Measurements from ENCODE around the gene GRIK1.

GRIK1 gene

GRCh38 chr21:29775462-29775861 lies 164.3 kb downstream of the GRIK1 start:
- Histone ChIP-seq H3K4me1 (ENCODE audit: insufficient read depth, low read length, poor library complexity, severe bottlenecking) (no peaks in the 10 kb centered on the region), H3K79me2 (ENCODE audit: insufficient read depth, low read length) (no peaks in the 10 kb centered on the region), H3K27me3 (ENCODE audit: insufficient read depth, low read length, poor library complexity, severe bottlenecking) (no peaks in the 10 kb centered on the region), H3K9me3 (ENCODE audit: insufficient read depth, low read depth, low read length) (0 out of 2 replicates have a peak, but pooled peaks cover 3% of the 10 kb centered on the region), H2AFZ (ENCODE audit: low read length) (no peak overlapping the region), H3K4me2 (ENCODE audit: low read depth, low read length, poor library complexity, severe bottlenecking) (no peak overlapping the region), H3F3A (ENCODE audit: low read depth) (no peaks in the 10 kb centered on the region), H4K20me1 (ENCODE audit: insufficient read depth, low read length, poor library complexity, severe bottlenecking) (no peaks in the 10 kb centered on the region), H3K9ac (ENCODE audit: low read depth, low read length, poor library complexity, severe bottlenecking) (no peak overlapping the region), H3K9me2 (replicated peaks; ENCODE audit: low read depth, low read length) (no peaks in the 10 kb centered on the region), H3K4me3 (ENCODE audit: low read length, poor library complexity, severe bottlenecking) (no peak overlapping the region), H3K36me3 (ENCODE audit: insufficient read depth, low read length) (no peaks in the 10 kb centered on the region)
- no peak for TF ChIP-seq EZH2phosphoT487 (IDR thresholded peaks at IDR 0.05; ENCODE audit: borderline replicate concordance)
- no peak for TF ChIP-seq CTCF (conservative IDR thresholded peaks at IDR 0.05; ENCODE audit: low read length)

DNA sequence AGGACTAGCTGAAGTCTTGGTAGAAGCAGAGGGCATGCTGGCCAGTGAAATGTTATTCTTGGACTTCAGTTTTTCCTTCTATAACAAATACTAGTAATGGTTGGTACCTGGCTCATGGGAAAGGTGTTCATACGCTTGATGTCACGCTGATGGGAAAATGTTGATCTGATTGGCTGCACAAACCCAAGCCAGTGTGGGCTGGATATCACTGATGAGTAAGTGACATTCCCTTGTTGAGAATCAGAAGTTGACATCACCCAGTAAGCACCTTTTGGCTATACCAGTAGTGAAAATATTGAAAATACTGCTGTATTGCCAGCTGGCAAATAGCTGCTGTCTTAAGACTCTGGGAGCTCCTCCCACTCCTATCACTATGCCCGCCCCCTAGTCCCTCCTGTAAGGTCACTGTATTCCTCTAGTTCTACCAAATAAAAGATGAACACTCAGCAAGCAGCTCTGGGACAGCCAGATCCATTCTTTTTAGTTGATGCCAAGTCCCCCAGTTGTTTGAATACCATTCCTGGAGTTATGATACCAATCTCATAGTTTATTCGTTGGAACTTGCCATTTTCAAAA lies 168.2 kb downstream of the GRIK1 start:
- Histone ChIP-seq H3F3A (ENCODE audit: low read depth) (no peaks in the 10 kb centered on the region), H3K4me2 (ENCODE audit: low read depth, low read length, poor library complexity, severe bottlenecking) (no peak overlapping the region), H2AFZ (ENCODE audit: low read length) (no peak overlapping the region), H3K9me3 (ENCODE audit: insufficient read depth, low read depth, low read length) (0 out of 2 replicates have a peak, but pooled peaks cover 3% of the 10 kb centered on the region), H3K27me3 (ENCODE audit: insufficient read depth, low read length, poor library complexity, severe bottlenecking) (no peaks in the 10 kb centered on the region), H3K36me3 (ENCODE audit: insufficient read depth, low read length) (no peaks in the 10 kb centered on the region), H3K4me3 (ENCODE audit: low read length, poor library complexity, severe bottlenecking) (no peak overlapping the region), H3K4me1 (ENCODE audit: insufficient read depth, low read length, poor library complexity, severe bottlenecking) (no peaks in the 10 kb centered on the region), H3K9me2 (replicated peaks; ENCODE audit: low read depth, low read length) (no peaks in the 10 kb centered on the region), H3K9ac (ENCODE audit: low read depth, low read length, poor library complexity, severe bottlenecking) (no peak overlapping the region), H3K79me2 (ENCODE audit: insufficient read depth, low read length) (no peaks in the 10 kb centered on the region), H4K20me1 (ENCODE audit: insufficient read depth, low read length, poor library complexity, severe bottlenecking) (no peaks in the 10 kb centered on the region)
- TF ChIP-seq EZH2phosphoT487 (IDR thresholded peaks at IDR 0.05; ENCODE audit: borderline replicate concordance) (no peak), CTCF (conservative IDR thresholded peaks at IDR 0.05; ENCODE audit: low read length) (no peak)

GRCh38 chr21:29763674-29764073 lies 176.1 kb downstream of the GRIK1 start:
- no peaks in the 10 kb centered on the region for H4K20me1 ChIP-seq (ENCODE audit: insufficient read depth, low read length, poor library complexity, severe bottlenecking)
- no peaks in the 10 kb centered on the region for H3F3A ChIP-seq (ENCODE audit: low read depth)
- H3K27me3 ChIP-seq (ENCODE audit: insufficient read depth, low read length, poor library complexity, severe bottlenecking): no peaks in the 10 kb centered on the region
- no peak overlapping the region for H3K4me2 ChIP-seq (ENCODE audit: low read depth, low read length, poor library complexity, severe bottlenecking)
- H3K4me3 ChIP-seq (ENCODE audit: low read length, poor library complexity, severe bottlenecking): no peak overlapping the region
- no peaks in the 10 kb centered on the region for H3K9me3 ChIP-seq (ENCODE audit: insufficient read depth, low read depth, low read length)
- no peaks in the 10 kb centered on the region for H3K36me3 ChIP-seq (ENCODE audit: insufficient read depth, low read length)
- no peak overlapping the region for H3K9ac ChIP-seq (ENCODE audit: low read depth, low read length, poor library complexity, severe bottlenecking)
- H3K4me1 ChIP-seq (ENCODE audit: insufficient read depth, low read length, poor library complexity, severe bottlenecking): no peaks in the 10 kb centered on the region
- no peak for TF ChIP-seq CTCF (conservative IDR thresholded peaks at IDR 0.05; ENCODE audit: low read length)
- no peak for TF ChIP-seq EZH2phosphoT487 (IDR thresholded peaks at IDR 0.05; ENCODE audit: borderline replicate concordance)
- H3K79me2 ChIP-seq (ENCODE audit: insufficient read depth, low read length): no peaks in the 10 kb centered on the region
- no peak overlapping the region for H2AFZ ChIP-seq (ENCODE audit: low read length)
- no peaks in the 10 kb centered on the region for H3K9me2 ChIP-seq (replicated peaks; ENCODE audit: low read depth, low read length)

All from Loucy (cell line).